Mesothelial cell of epicardium (in vitro differentiated cells): Measurements from ENCODE around the gene PDE6B. TPM values are rescaled to one million over a fixed set of nuclear protein-coding genes. Genes with fewer than 3 reads are reported as not detected.
"Not testable (repeated sequence)": the region's sequence is repeated elsewhere in the genome, so short reads cannot be mapped to it uniquely, and the experiment has no call there.

ENCODE experiments used
- DNase-seq, 2 experiments: peaks; one replicate each; pipeline ENCODE4 v3.0.0; 2021; ENCODE audit warnings: low spot score in 2 of 2; ENCODE audit not compliant: unreplicated experiment in 2 of 2
- H3K27ac Mint-ChIP-seq: 2 replicates; pipeline ENCODE4 v1.8.0; 2021; ENCODE audit warnings: mixed read lengths
- H3K27me3 Mint-ChIP-seq: 2 replicates; pipeline ENCODE4 v1.8.0; 2021; ENCODE audit warnings: low read depth, mixed read lengths
- H3K36me3 Mint-ChIP-seq: 2 replicates; pipeline ENCODE4 v1.8.0; 2021; ENCODE audit warnings: mixed read lengths
- H3K4me1 Mint-ChIP-seq: 2 replicates; pipeline ENCODE4 v1.8.0; 2021; ENCODE audit warnings: mixed read lengths
- H3K4me3 Mint-ChIP-seq: 2 replicates; pipeline ENCODE4 v1.8.0; 2021; ENCODE audit warnings: mild to moderate bottlenecking, moderate library complexity, mixed read lengths
- H3K9me3 Mint-ChIP-seq: 2 replicates; pipeline ENCODE4 v1.8.0; 2021; ENCODE audit warnings: mixed read lengths
- total RNA-seq: library from RNA; stranded (reverse); gene quantifications from 3 replicates; pipeline ENCODE4 v1.2.1, GENCODE V29; 2021
- TF ChIP-seq, protein P1 (sequence below): fragments of 200-600 bp; sonication (generic); IDR thresholded peaks from one replicate; pipeline ENCODE4 v1.5.0; 2021; ENCODE audit warnings: antibody characterized with exemption; ENCODE audit not compliant: unreplicated experiment

Gene PDE6B
- total RNA-seq, 1 donor from 2014 or later: 11.6 TPM

- H3K9me3 Mint-ChIP-seq: peaks cover 10% of the 10 kb centered on the region
- H3K27ac Mint-ChIP-seq: no peak overlapping the region
- no peak for DNase-seq
- peaks cover 49% of the 10 kb centered on the region for H3K27me3 Mint-ChIP-seq
- TF ChIP-seq, protein P1, sequence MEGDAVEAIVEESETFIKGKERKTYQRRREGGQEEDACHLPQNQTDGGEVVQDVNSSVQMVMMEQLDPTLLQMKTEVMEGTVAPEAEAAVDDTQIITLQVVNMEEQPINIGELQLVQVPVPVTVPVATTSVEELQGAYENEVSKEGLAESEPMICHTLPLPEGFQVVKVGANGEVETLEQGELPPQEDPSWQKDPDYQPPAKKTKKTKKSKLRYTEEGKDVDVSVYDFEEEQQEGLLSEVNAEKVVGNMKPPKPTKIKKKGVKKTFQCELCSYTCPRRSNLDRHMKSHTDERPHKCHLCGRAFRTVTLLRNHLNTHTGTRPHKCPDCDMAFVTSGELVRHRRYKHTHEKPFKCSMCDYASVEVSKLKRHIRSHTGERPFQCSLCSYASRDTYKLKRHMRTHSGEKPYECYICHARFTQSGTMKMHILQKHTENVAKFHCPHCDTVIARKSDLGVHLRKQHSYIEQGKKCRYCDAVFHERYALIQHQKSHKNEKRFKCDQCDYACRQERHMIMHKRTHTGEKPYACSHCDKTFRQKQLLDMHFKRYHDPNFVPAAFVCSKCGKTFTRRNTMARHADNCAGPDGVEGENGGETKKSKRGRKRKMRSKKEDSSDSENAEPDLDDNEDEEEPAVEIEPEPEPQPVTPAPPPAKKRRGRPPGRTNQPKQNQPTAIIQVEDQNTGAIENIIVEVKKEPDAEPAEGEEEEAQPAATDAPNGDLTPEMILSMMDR: no peak
- no peak overlapping the region for H3K4me3 Mint-ChIP-seq
- no peaks in the 10 kb centered on the region for H3K4me1 Mint-ChIP-seq
- H3K36me3 Mint-ChIP-seq: no peaks in the 10 kb centered on the region
Observed at GRCh38 chr4:587671-588350, 37.6 kb upstream of the PDE6B start.

GRCh38 chr4:588351-588849 lies 37.0 kb upstream of the PDE6B start:
- no peak overlapping the region for H3K27ac Mint-ChIP-seq
- no peaks in the 10 kb centered on the region for H3K36me3 Mint-ChIP-seq
- no peak for DNase-seq
- no peaks in the 10 kb centered on the region for H3K4me1 Mint-ChIP-seq
- no peak overlapping the region for H3K4me3 Mint-ChIP-seq
- TF ChIP-seq, protein P1: no peak
- peaks cover 50% of the 10 kb centered on the region for H3K27me3 Mint-ChIP-seq
- peaks cover 10% of the 10 kb centered on the region for H3K9me3 Mint-ChIP-seq

- DNase-seq: no peak
- Mint-ChIP-seq H3K36me3 (no peaks in the 10 kb centered on the region), H3K4me3 (no peak overlapping the region), H3K27me3 (peaks cover 46% of the 10 kb centered on the region), H3K27ac (no peak overlapping the region), H3K9me3 (peaks cover 7% of the 10 kb centered on the region), H3K4me1 (no peaks in the 10 kb centered on the region)
- TF ChIP-seq, protein P1: no peak
Observed at GRCh38 chr4:589219-589963, 36.0 kb upstream of the PDE6B start.

- H3K9me3 Mint-ChIP-seq: peaks cover 13% of the 10 kb centered on the region
- TF ChIP-seq, protein P1: no peak
- no peak for DNase-seq
- H3K27ac Mint-ChIP-seq: no peak overlapping the region
- H3K27me3 Mint-ChIP-seq: peaks cover 53% of the 10 kb centered on the region
- no peaks in the 10 kb centered on the region for H3K4me1 Mint-ChIP-seq
- no peak overlapping the region for H3K4me3 Mint-ChIP-seq
- H3K36me3 Mint-ChIP-seq: no peaks in the 10 kb centered on the region
Observed at GRCh38 chr4:590313-590841, 35.0 kb upstream of the PDE6B start.

DNA sequence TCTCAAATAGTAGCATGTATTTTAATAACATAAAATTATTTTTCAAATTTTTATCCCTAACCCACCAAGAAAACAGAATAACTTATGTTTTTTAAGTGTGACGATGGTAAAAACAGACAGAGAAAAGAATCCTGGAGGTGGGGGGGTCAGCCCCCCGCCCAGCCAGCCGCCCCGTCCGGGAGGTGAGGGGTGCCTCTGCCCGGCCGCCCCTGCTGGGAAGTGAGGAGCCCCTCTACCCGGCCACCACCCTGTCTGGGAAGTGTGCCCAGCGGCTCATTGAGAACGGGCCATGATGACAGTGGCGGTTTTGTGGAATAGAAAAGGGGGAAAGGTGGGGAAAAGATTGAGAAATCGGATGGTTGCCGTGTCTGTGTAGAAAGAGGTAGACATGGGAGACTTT lies 33.2 kb upstream of the PDE6B start:
- Mint-ChIP-seq H3K9me3 (peaks cover 17% of the 10 kb centered on the region), H3K27me3 (peaks cover 57% of the 10 kb centered on the region)
- H3K4me1 Mint-ChIP-seq, H3K36me3 Mint-ChIP-seq, H3K27ac Mint-ChIP-seq, H3K4me3 Mint-ChIP-seq, DNase-seq: not testable (repeated sequence)
